GM10266 (cell line): Measurements from ENCODE around the gene HAND1.

Experiments
- DNase-seq: peaks from one replicate; pipeline ENCODE4 v3.0.0; 2012; ENCODE audit errors: extremely low spot score
- CTCF ChIP-seq: IDR thresholded peaks from 2 replicates; pipeline ENCODE4 v1.5.1; 2012; ENCODE audit warnings: mild to moderate bottlenecking, low read depth; ENCODE audit not compliant: control insufficient read depth, insufficient read depth; ENCODE audit errors: missing control alignments

The HAND1 gene

GRCh38 chr5:154478752-154479159 is 729 bp upstream of the HAND1 start:
- no peak for DNase-seq
- TF ChIP-seq CTCF, result no peak

GRCh38 chr5:154477382-154478223 is 424 bp downstream of the HAND1 start:
- no peak for TF ChIP-seq CTCF
- no peak for DNase-seq

DNA sequence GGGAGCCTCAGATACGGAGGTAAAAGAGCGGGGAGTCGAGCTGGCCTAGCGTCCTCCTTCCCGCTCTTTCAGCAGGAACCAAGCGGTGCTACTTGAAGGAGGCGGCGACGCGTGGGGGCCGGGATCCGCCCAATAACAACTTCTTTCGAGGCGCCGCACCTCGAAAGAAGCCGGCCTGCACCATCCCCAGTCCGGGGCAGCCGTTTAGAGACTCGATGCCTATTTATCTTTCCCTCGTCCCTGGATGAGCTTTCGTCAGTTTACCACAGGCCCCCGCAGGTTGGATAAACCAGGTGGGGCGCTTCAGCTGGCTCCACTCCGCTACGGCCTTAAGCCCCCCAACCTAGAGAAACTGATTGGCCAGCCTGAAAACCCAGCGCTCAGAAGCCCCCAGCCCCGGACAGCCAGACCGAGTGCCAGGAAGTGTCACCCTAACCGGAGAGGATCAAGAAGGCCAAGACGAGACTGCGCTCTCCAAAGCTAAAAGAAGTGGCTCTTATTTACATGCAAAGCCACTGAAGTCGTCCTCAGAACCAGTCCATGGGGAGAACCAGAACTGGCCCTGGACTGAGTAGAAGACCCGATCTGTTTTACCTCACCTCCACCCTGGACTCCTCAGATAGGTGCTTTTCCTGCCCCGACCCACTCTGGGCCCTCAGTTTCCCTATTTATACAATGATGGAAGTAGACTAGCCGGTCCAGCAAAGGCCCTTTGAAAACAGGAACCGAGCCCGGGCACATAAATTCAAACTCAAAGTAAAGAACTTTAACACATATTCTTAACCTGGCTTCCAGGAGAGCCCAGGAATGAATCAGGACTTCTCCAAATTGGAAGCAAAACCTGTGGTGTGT is 1.4 kb downstream of the HAND1 start:
- TF ChIP-seq CTCF, result no peak
- DNase-seq, result no peak

- TF ChIP-seq CTCF, result no peak
- no peak for DNase-seq
These were observed 2.3 kb downstream of the HAND1 start for GRCh38 chr5:154475591-154476353.

DNA sequence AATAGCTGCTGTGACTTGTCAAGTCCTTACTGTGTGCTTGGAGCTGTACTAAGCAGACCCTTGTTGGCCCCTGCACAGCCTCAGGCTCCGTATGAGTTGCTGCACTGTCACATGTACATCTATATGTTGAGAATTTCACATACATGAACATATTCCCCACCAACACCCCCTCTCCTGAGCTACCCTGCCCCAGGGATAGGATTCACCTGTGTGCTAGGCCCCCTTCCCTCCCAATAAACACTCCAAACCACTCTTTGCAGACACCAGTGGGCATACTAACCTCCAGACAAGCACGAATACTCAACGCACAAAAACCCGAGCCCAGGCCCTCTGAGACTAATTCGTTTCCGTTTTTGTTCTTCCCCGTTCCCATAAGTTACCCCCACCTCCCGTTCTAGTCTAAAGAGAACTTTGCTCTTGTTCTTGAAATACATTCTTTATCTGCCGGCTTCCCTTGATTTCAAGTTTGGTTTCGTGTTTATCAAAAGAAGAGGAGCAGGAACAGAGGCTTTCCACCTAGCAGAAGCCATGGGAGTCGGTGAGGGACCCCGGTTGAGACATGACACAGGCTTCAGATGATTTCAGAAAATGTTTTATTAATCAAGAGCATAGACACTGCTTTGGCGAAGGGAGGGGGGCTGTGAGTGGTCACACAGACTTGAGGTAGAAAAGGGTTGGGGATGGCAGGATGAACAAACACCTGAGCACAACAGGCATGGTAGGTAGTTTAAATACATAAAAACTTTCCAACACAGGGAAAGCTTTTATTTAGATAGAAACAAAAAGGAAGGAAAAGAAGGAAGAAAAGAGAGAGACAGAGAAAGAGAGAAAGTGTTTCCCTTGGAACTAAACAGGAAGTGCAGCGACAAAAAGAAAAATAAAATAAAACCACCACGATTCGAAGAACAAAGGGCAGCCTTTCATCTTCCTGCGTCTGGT is 3.4 kb downstream of the HAND1 start:
- no peak for DNase-seq
- TF ChIP-seq CTCF, result no peak

- no peak for DNase-seq
- TF ChIP-seq CTCF, result no peak
These were observed 4.3 kb downstream of the HAND1 start for GRCh38 chr5:154473581-154474283.
